K562 (cell line): ENCODE data around the gene MACROD2. TPM values are rescaled to one million over a fixed set of nuclear protein-coding genes. Genes with fewer than 3 reads are reported as not detected.

Experiments
- ATAC-seq: fragments of 200-7000 bp; cut with Tn5 transposase; 3 replicates; pipeline ENCODE4 v1.9.1; 2020; ENCODE audit warnings: moderate library complexity
- BruUV-seq: library from RNA; stranded (reverse); fragments of 400-500 nt; replicated peaks from 2 replicates; lab custom pipeline; 2021; lab: Mats Ljungman, UMichigan
- CTCF ChIA-PET: fragments of 300-600 bp; formaldehyde crosslinking; extraction: SDS; loops from one replicate; lab custom pipeline; 2021; ENCODE audit warnings: low intra/inter-chr PET ratio; lab: Yijun Ruan, JAX
- POLR2A ChIA-PET: fragments of 300-600, 350-650 bp; sonication (Branson Sonifier 250); formaldehyde crosslinking; extraction: SDS; loops from one replicate; lab custom pipeline; 2021; ENCODE audit warnings: antibody characterized with exemption, inconsistent platforms; lab: Yijun Ruan, JAX
- DNase-seq, 4 experiments: peaks; one replicate each; pipeline versions ENCODE4 v3.0.0 to v3.0.0-alpha.2; 2011 to 2018; ENCODE audit warnings: low spot score in 3 of 4, mixed read lengths in 3 of 4; ENCODE audit errors: extremely low read depth in 1 of 4
- FAIRE-seq: peaks from 2 replicates; lab custom pipeline; 2011; peaks lifted over from hg19 to GRCh38; lab: Jason Lieb, UNC
- H2AFZ ChIP-seq: 2 replicates; pipeline ENCODE4 v1.6.0; 2011; ENCODE audit warnings: low read depth, low read length, control low read depth, inconsistent platforms
- H3K27ac ChIP-seq: fragments of 200-600 bp; 3 replicates; pipeline ENCODE4 v1.8.0; 2011; ENCODE audit warnings: low read depth, mild to moderate bottlenecking, control low read depth, inconsistent platforms, low read length, moderate library complexity, mixed read lengths; ENCODE audit errors: extremely low read depth
- H3K27me3 ChIP-seq, 2 experiments: fragments of 300-600 bp in 1 of 2; 2 replicates in 1 of 2; 3 replicates in 1 of 2; pipeline versions ENCODE4 v1.6.0 to v1.8.0; 2011; ENCODE audit warnings: inconsistent platforms in 2 of 2, low read length in 2 of 2, mild to moderate bottlenecking in 1 of 2, mixed read lengths in 1 of 2, moderate library complexity in 1 of 2; ENCODE audit not compliant: control insufficient read depth in 2 of 2, insufficient read depth in 2 of 2
- H3K36me3 ChIP-seq: fragments of 300-600 bp; 3 replicates; pipeline ENCODE4 v1.8.0; 2011; ENCODE audit warnings: mild to moderate bottlenecking, low read length, inconsistent platforms; ENCODE audit not compliant: control insufficient read depth, insufficient read depth
- H3K4me1 ChIP-seq, 2 experiments: fragments of 200-600 bp in 1 of 2; replicated peaks in 1 of 2; 2 replicates in 1 of 2; 3 replicates in 1 of 2; pipeline versions ENCODE4 v1.5.1 to v1.8.0; 2011; ENCODE audit warnings: inconsistent platforms in 2 of 2, low read length in 2 of 2, mild to moderate bottlenecking in 1 of 2, mixed read lengths in 1 of 2, moderate library complexity in 1 of 2; ENCODE audit not compliant: control insufficient read depth in 2 of 2, insufficient read depth in 2 of 2
- H3K4me2 ChIP-seq: 2 replicates; pipeline ENCODE4 v1.6.1; 2011; ENCODE audit warnings: low read length, control low read depth, inconsistent platforms, mixed read lengths; ENCODE audit not compliant: insufficient read depth
- H3K4me3 ChIP-seq: fragments of 200-600 bp; sonication (generic), shearing (Covaris generic); 2 replicates; pipeline ENCODE4 v1.5.1; 2016; ENCODE audit warnings: control low read depth, inconsistent platforms
- H3K79me2 ChIP-seq: fragments of 200-600 bp; 3 replicates; pipeline ENCODE4 v1.8.0; 2011; ENCODE audit warnings: low read length, inconsistent platforms; ENCODE audit not compliant: control insufficient read depth, insufficient read depth
- H3K9ac ChIP-seq, 2 experiments: 2 replicates each; pipeline versions ENCODE4 v1.6.0 to v1.6.1; 2011; ENCODE audit warnings: low read depth in 2 of 2, low read length in 2 of 2, control low read depth in 1 of 2, inconsistent platforms in 1 of 2, mild to moderate bottlenecking in 1 of 2, mixed read lengths in 1 of 2; ENCODE audit not compliant: insufficient read depth in 1 of 2
- H3K9me1 ChIP-seq: one replicate; pipeline ENCODE4 v1.6.0; 2011; ENCODE audit warnings: inconsistent platforms, mild to moderate bottlenecking, low read length, moderate library complexity; ENCODE audit not compliant: control insufficient read depth, insufficient read depth
- H3K9me3 ChIP-seq: replicated peaks from 2 replicates; pipeline ENCODE4 v1.5.1; 2011; ENCODE audit warnings: low read depth, low read length, inconsistent platforms; ENCODE audit not compliant: control insufficient read depth, insufficient read depth
- H4K20me1 ChIP-seq: replicated peaks from 2 replicates; pipeline ENCODE4 v1.6.1; 2011; ENCODE audit warnings: low read length, inconsistent platforms, mixed read lengths; ENCODE audit not compliant: control insufficient read depth, insufficient read depth
- FUS ChIP-seq: fragments of 200-400 bp; formaldehyde crosslinking; optimal IDR thresholded peaks from 2 replicates; pipeline ENCODE3; 2017; ENCODE audit warnings: low read depth, low read length
- ZFPM2 ChIP-seq: fragments of 250-450 bp; sonication (Bioruptor Pico); IDR thresholded peaks from 2 replicates; pipeline ENCODE4 v1.5.1; 2022; ENCODE audit warnings: mild to moderate bottlenecking
- ZNF408 ChIP-seq: fragments of 250-450 bp; sonication (Bioruptor Pico); IDR thresholded peaks from 2 replicates; pipeline ENCODE4 v1.4.0; 2020; ENCODE audit warnings: low read depth, mild to moderate bottlenecking, moderate library complexity
- in situ Hi-C: fragments of 300-500 bp; cut with MboI; formaldehyde crosslinking; loops from 4 replicates; pipeline ENCODE4 v1.15.0; 2018; ENCODE audit warnings: inconsistent platforms, mixed read lengths
- intact Hi-C: fragments of 100-400 bp; cut with micrococcal nuclease; formaldehyde crosslinking; loops from 2 replicates; pipeline ENCODE4 v1.14.2; 2022
- polyA plus RNA-seq, 8 experiments: library from polyadenylated mRNA; depleted of rRNA in 4 of 8; stranded (reverse) in 5 of 8; unstranded in 3 of 8; fragments of >200 nt; fragmentation: Nextera tagmentation in 2 of 8; fragmentation: Illumina TruSeq in 1 of 8; extraction: Ambion mirVana in 2 of 8; extraction: Trizol in 1 of 8; gene quantifications; 2 replicates each; pipeline versions ENCODE4 v1.2.1 to v1.2.3, GENCODE V29; 2011 to 2014; ENCODE audit warnings: inconsistent platforms in 1 of 8, missing spikeins in 1 of 8
- total RNA-seq, 7 experiments: library from RNA; depleted of rRNA in 6 of 7; stranded (reverse); fragments of >200 nt in 6 of 7; fragmentation: Illumina TruSeq in 2 of 7; extraction: Trizol in 2 of 7; gene quantifications; 2 replicates each; pipeline versions ENCODE4 v1.2.1 to v1.2.3, GENCODE V29; 2011 to 2021; ENCODE audit warnings: low replicate concordance in 1 of 7
- TF ChIP-seq, protein P1 (sequence below), 2 experiments: fragments of 450-650 bp in 1 of 2; sonication (generic) in 1 of 2; formaldehyde crosslinking; conservative IDR thresholded peaks; 2 replicates each; pipeline versions ENCODE4 v1.4.0 to v1.8.1; 2020 to 2022; ENCODE audit warnings: mild to moderate bottlenecking in 1 of 2, missing genetic modification reagents in 1 of 2
- TF ChIP-seq, protein P2 (sequence below), 2 experiments: fragments of 150-350 bp in 1 of 2; IDR thresholded peaks; 2 replicates each; pipeline ENCODE4 v1.6.1; 2012 to 2016; ENCODE audit warnings: low read depth in 2 of 2, low read length in 2 of 2, mild to moderate bottlenecking in 1 of 2, moderate library complexity in 1 of 2
- TF ChIP-seq, protein P3 (sequence below): fragments of 200-800 bp; sonication (Bioruptor generic); IDR thresholded peaks from 2 replicates; pipeline ENCODE4 v1.6.1; 2017; ENCODE audit warnings: missing genetic modification characterization, missing compliant biosample characterization
- TF ChIP-seq, protein P4 (sequence below): fragments of 250-450 bp; sonication (Bioruptor Pico); IDR thresholded peaks from 2 replicates; pipeline ENCODE4 v1.5.0; 2020; ENCODE audit warnings: mild to moderate bottlenecking, borderline replicate concordance

Gene MACROD2
- total and polyA plus RNA-seq, 9 of the 15 experiments (the other 6 are each of a cell fraction or from before 2014, with no cell fraction given): not detected

DNA sequence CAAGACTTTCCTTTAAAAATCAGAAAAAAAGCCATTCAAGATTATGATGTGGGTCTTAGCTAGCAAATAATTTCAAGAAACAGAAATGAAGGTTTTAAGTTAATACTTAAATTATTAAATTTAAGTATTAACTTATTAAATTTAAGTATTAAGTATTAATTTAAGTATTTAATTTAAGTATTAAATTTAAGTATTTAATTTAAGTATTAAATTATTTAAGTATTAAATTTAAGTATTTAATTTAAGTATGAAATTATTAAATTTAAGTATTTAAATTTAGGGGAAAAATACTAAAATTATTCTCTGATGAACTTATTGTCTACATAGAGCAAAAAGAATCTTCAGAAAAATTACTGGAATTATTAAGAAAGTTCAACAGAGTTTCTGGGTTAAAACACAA lies 1171.4 kb downstream of the MACROD2 start:
- Histone ChIP-seq H3K27me3 (no peaks in the 10 kb centered on the region), H3K36me3 (no peaks in the 10 kb centered on the region), H3K27ac (no peak overlapping the region), H3K4me2 (no peak overlapping the region), H3K4me1 (no peaks in the 10 kb centered on the region), H2AFZ (no peak overlapping the region), H3K9me1 (no peaks in the 10 kb centered on the region), H3K79me2 (no peaks in the 10 kb centered on the region), H3K9me3 (no peaks in the 10 kb centered on the region), H3K4me3 (no peak overlapping the region), H3K9ac (no peak overlapping the region), H4K20me1 (no peaks in the 10 kb centered on the region)
- in situ Hi-C loops (no loop called here), intact Hi-C loops (no loop called here)
- CTCF ChIA-PET: no interaction called here
- POLR2A ChIA-PET: no interaction called here
- no TSS peak for BruUV-seq
- no peak for ATAC-seq
- FAIRE-seq: no peak
- no peak for DNase-seq
- TF ChIP-seq FUS (no peak), ZNF408 (CRISPR knock-in tag) (no peak), ZFPM2 (no peak)
- TF ChIP-seq, protein P1, sequence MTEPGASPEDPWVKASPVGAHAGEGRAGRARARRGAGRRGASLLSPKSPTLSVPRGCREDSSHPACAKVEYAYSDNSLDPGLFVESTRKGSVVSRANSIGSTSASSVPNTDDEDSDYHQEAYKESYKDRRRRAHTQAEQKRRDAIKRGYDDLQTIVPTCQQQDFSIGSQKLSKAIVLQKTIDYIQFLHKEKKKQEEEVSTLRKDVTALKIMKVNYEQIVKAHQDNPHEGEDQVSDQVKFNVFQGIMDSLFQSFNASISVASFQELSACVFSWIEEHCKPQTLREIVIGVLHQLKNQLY (CRISPR knock-in tag; conservative IDR thresholded peaks at IDR 0.05): no peak
- TF ChIP-seq, protein P2, sequence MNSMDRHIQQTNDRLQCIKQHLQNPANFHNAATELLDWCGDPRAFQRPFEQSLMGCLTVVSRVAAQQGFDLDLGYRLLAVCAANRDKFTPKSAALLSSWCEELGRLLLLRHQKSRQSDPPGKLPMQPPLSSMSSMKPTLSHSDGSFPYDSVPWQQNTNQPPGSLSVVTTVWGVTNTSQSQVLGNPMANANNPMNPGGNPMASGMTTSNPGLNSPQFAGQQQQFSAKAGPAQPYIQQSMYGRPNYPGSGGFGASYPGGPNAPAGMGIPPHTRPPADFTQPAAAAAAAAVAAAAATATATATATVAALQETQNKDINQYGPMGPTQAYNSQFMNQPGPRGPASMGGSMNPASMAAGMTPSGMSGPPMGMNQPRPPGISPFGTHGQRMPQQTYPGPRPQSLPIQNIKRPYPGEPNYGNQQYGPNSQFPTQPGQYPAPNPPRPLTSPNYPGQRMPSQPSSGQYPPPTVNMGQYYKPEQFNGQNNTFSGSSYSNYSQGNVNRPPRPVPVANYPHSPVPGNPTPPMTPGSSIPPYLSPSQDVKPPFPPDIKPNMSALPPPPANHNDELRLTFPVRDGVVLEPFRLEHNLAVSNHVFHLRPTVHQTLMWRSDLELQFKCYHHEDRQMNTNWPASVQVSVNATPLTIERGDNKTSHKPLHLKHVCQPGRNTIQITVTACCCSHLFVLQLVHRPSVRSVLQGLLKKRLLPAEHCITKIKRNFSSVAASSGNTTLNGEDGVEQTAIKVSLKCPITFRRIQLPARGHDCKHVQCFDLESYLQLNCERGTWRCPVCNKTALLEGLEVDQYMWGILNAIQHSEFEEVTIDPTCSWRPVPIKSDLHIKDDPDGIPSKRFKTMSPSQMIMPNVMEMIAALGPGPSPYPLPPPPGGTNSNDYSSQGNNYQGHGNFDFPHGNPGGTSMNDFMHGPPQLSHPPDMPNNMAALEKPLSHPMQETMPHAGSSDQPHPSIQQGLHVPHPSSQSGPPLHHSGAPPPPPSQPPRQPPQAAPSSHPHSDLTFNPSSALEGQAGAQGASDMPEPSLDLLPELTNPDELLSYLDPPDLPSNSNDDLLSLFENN (IDR thresholded peaks at IDR 0.05; ENCODE audit: low read depth in 2 of 2, low read length in 2 of 2): no peak
- TF ChIP-seq, protein P3, sequence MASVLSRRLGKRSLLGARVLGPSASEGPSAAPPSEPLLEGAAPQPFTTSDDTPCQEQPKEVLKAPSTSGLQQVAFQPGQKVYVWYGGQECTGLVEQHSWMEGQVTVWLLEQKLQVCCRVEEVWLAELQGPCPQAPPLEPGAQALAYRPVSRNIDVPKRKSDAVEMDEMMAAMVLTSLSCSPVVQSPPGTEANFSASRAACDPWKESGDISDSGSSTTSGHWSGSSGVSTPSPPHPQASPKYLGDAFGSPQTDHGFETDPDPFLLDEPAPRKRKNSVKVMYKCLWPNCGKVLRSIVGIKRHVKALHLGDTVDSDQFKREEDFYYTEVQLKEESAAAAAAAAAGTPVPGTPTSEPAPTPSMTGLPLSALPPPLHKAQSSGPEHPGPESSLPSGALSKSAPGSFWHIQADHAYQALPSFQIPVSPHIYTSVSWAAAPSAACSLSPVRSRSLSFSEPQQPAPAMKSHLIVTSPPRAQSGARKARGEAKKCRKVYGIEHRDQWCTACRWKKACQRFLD (CRISPR knock-in tag): no peak
- TF ChIP-seq, protein P4, sequence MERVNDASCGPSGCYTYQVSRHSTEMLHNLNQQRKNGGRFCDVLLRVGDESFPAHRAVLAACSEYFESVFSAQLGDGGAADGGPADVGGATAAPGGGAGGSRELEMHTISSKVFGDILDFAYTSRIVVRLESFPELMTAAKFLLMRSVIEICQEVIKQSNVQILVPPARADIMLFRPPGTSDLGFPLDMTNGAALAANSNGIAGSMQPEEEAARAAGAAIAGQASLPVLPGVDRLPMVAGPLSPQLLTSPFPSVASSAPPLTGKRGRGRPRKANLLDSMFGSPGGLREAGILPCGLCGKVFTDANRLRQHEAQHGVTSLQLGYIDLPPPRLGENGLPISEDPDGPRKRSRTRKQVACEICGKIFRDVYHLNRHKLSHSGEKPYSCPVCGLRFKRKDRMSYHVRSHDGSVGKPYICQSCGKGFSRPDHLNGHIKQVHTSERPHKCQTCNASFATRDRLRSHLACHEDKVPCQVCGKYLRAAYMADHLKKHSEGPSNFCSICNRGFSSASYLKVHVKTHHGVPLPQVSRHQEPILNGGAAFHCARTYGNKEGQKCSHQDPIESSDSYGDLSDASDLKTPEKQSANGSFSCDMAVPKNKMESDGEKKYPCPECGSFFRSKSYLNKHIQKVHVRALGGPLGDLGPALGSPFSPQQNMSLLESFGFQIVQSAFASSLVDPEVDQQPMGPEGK (CRISPR knock-in tag): no peak
